Mesenchymal stem cell (in vitro differentiated cells and primary cell): ENCODE results near the gene ZNF394. TPM values are rescaled to one million over a fixed set of nuclear protein-coding genes. Genes with fewer than 3 reads are reported as not detected.
"Not testable (repeated sequence)": the region's sequence is repeated elsewhere in the genome, so short reads cannot be mapped to it uniquely, and the experiment has no call there.

ENCODE experiments used
- DNase-seq: peaks from one replicate; pipeline ENCODE4 v3.0.0-alpha.2; 2013
- H2AFZ ChIP-seq: one replicate; pipeline ENCODE4 v1.6.1; 2013; ENCODE audit warnings: low read depth, mild to moderate bottlenecking, control low read depth, inconsistent platforms, low read length, moderate library complexity
- H2AK5ac ChIP-seq: 2 replicates; pipeline ENCODE4 v1.6.1; 2013; ENCODE audit warnings: low read length, moderate library complexity, mild to moderate bottlenecking, inconsistent platforms; ENCODE audit not compliant: severe bottlenecking
- H2BK120ac ChIP-seq: one replicate; pipeline ENCODE4 v1.6.1; 2013; ENCODE audit warnings: low read depth, mild to moderate bottlenecking, inconsistent platforms, low read length, moderate library complexity
- H2BK12ac ChIP-seq, 2 experiments: one replicate each; pipeline ENCODE4 v1.6.1; 2013; ENCODE audit warnings: inconsistent platforms in 2 of 2, low read length in 2 of 2, mild to moderate bottlenecking in 2 of 2, moderate library complexity in 2 of 2, control low read depth in 1 of 2
- H2BK15ac ChIP-seq: one replicate; pipeline ENCODE4 v1.6.1; 2013; ENCODE audit warnings: mild to moderate bottlenecking, low read depth, inconsistent platforms; ENCODE audit not compliant: poor library complexity, severe bottlenecking
- H2BK5ac ChIP-seq: 2 replicates; pipeline ENCODE4 v1.6.1; 2013; ENCODE audit warnings: low read depth, mild to moderate bottlenecking, low read length, control low read depth, inconsistent platforms; ENCODE audit not compliant: poor library complexity, severe bottlenecking
- H3K14ac ChIP-seq, 2 experiments: one replicate each; pipeline ENCODE4 v1.6.1; 2013; ENCODE audit warnings: inconsistent platforms in 2 of 2, low read length in 2 of 2, control low read depth in 1 of 2, mild to moderate bottlenecking in 1 of 2, moderate library complexity in 1 of 2
- H3K18ac ChIP-seq, 2 experiments: one replicate each; pipeline ENCODE4 v1.6.1; 2013; ENCODE audit warnings: inconsistent platforms in 2 of 2, low read length in 2 of 2, control low read depth in 1 of 2, low read depth in 1 of 2, mild to moderate bottlenecking in 1 of 2
- H3K23ac ChIP-seq, 2 experiments: one replicate each; pipeline ENCODE4 v1.6.1; 2013; ENCODE audit warnings: inconsistent platforms in 2 of 2, low read length in 2 of 2, mild to moderate bottlenecking in 2 of 2, moderate library complexity in 2 of 2, control low read depth in 1 of 2
- H3K27ac ChIP-seq: 2 replicates; pipeline ENCODE4 v1.5.1; 2013; ENCODE audit warnings: mild to moderate bottlenecking, moderate library complexity, low read length, control low read depth, inconsistent platforms; ENCODE audit not compliant: poor library complexity, severe bottlenecking
- H3K27me3 ChIP-seq, 2 experiments: 2 replicates each; pipeline versions ENCODE4 v1.6.1 to v1.7.0; 2013; ENCODE audit warnings: low read length in 2 of 2, mild to moderate bottlenecking in 2 of 2, moderate library complexity in 2 of 2, control low read depth in 1 of 2, inconsistent platforms in 1 of 2; ENCODE audit not compliant: control insufficient read depth in 1 of 2, insufficient read depth in 1 of 2
- H3K36me3 ChIP-seq, 2 experiments: 2 replicates each; pipeline versions ENCODE4 v1.6.1 to v1.7.0; 2013; ENCODE audit warnings: low read length in 2 of 2, control low read depth in 1 of 2, inconsistent platforms in 1 of 2, low read depth in 1 of 2, mild to moderate bottlenecking in 1 of 2; ENCODE audit not compliant: insufficient read depth in 2 of 2, control insufficient read depth in 1 of 2
- H3K4ac ChIP-seq, 2 experiments: one replicate each; pipeline ENCODE4 v1.6.1; 2013; ENCODE audit warnings: inconsistent platforms in 2 of 2, low read length in 2 of 2, mild to moderate bottlenecking in 2 of 2, moderate library complexity in 2 of 2, control low read depth in 1 of 2, low read depth in 1 of 2
- H3K4me1 ChIP-seq: 2 replicates; pipeline ENCODE4 v1.6.1; 2013; ENCODE audit warnings: low read depth, low read length, control low read depth; ENCODE audit not compliant: control insufficient read depth, insufficient read depth
- H3K4me2 ChIP-seq: 2 replicates; pipeline ENCODE4 v1.6.1; 2013; ENCODE audit warnings: low read length, mild to moderate bottlenecking, inconsistent platforms; ENCODE audit not compliant: poor library complexity, severe bottlenecking
- H3K4me3 ChIP-seq, 2 experiments: 2 replicates each; pipeline versions ENCODE4 v1.5.1 to v1.7.0; 2013; ENCODE audit warnings: low read length in 2 of 2, mild to moderate bottlenecking in 2 of 2, control low read depth in 1 of 2, low read depth in 1 of 2; ENCODE audit not compliant: insufficient read depth in 1 of 2
- H3K79me1 ChIP-seq: replicated peaks from 2 replicates; pipeline ENCODE4 v1.6.1; 2013; ENCODE audit warnings: mild to moderate bottlenecking, control low read depth, low read length, inconsistent platforms; ENCODE audit not compliant: poor library complexity, severe bottlenecking
- H3K9ac ChIP-seq: 2 replicates; pipeline ENCODE4 v1.7.0; 2013; ENCODE audit warnings: mild to moderate bottlenecking, low read length, moderate library complexity
- H3K9me3 ChIP-seq: 2 replicates; pipeline ENCODE4 v1.7.0; 2013; ENCODE audit warnings: mild to moderate bottlenecking, low read length; ENCODE audit not compliant: control insufficient read depth
- H4K8ac ChIP-seq: one replicate; pipeline ENCODE4 v1.6.1; 2013; ENCODE audit warnings: inconsistent platforms, mild to moderate bottlenecking, low read length, moderate library complexity
- H4K91ac ChIP-seq: one replicate; pipeline ENCODE4 v1.6.1; 2013; ENCODE audit warnings: mild to moderate bottlenecking, low read length, inconsistent platforms
- WGBS: methylation state at CpG from one replicate; pipeline ENCODE4 v1.1.7; 2013; ENCODE audit warnings: mixed read lengths; 5-methylcytosine and 5-hydroxymethylcytosine counted together
- polyA plus RNA-seq, 2 experiments: library from polyadenylated mRNA; stranded (reverse); fragments of 200-250 nt; gene quantifications; one replicate each; pipeline ENCODE4 v1.2.3, GENCODE V29; 2013

The ZNF394 gene
- 10.3 TPM for polyA plus RNA-seq (2013, experiment 1 of 2)
- polyA plus RNA-seq (2013, experiment 2 of 2): 10.2 TPM

GRCh38 chr7:99499721-99500636 lies at the start of gene ZNF394:
Gene ZNF394 (minus strand): TSS chr7:99500281. CDS start chr7:99500093, 188 bp downstream.
- peaks cover 14% of the 10 kb centered on the region for H3K4me1 ChIP-seq
- peak within 1 kb of the TSS; percentile 61 to 70 for H3K18ac ChIP-seq
- H3K9me3 ChIP-seq: peaks cover under 1% of the 10 kb centered on the region
- H2BK5ac ChIP-seq: no peak within 1 kb of the TSS
- H2BK120ac ChIP-seq: no peak within 1 kb of the TSS
- peak within 1 kb of the TSS; percentile 97 for H3K9ac ChIP-seq
- DNase-seq: peak; percentile 94
- peak within 1 kb of the TSS; percentile 85 for H3K27ac ChIP-seq
- H2BK15ac ChIP-seq: no peak within 1 kb of the TSS
- H2BK12ac ChIP-seq: no peak within 1 kb of the TSS
- no peak within 1 kb of the TSS for H4K91ac ChIP-seq
- peaks cover 11 to 32% of the 10 kb centered on the region in 2 experiments for H3K36me3 ChIP-seq
- peak within 1 kb of the TSS; percentile 87 to 97 for H3K4me3 ChIP-seq
- peak within 1 kb of the TSS; percentile 60 for H2AFZ ChIP-seq
- H3K27me3 ChIP-seq: no peaks in the 10 kb centered on the region
- peak within 1 kb of the TSS in 1 of 2 experiments; percentile 53 for H3K14ac ChIP-seq
- peaks cover 9% of the 10 kb centered on the region for H3K79me1 ChIP-seq
- peak within 1 kb of the TSS; percentile 89 for H4K8ac ChIP-seq
- H3K4ac ChIP-seq: peak within 1 kb of the TSS; percentile 13 to 78
- no peak within 1 kb of the TSS for H2AK5ac ChIP-seq
- H3K4me2 ChIP-seq: peak within 1 kb of the TSS; percentile 78
- H3K23ac ChIP-seq: peak within 1 kb of the TSS in 1 of 2 experiments; percentile 79
- WGBS: under 1% methylated on average over 64 of the region's 68 CpGs

GRCh38 chr7:99549545-99549944 lies 49.5 kb upstream of the ZNF394 start:
- not testable (repeated sequence) for H3K18ac ChIP-seq, H3K4me2 ChIP-seq, H3K27ac ChIP-seq, H4K91ac ChIP-seq, H4K8ac ChIP-seq, H3K14ac ChIP-seq, H3K27me3 ChIP-seq, H3K4me1 ChIP-seq, H2AFZ ChIP-seq, H2BK12ac ChIP-seq, H2BK5ac ChIP-seq, DNase-seq, H2AK5ac ChIP-seq, H3K23ac ChIP-seq, H3K4me3 ChIP-seq, H2BK120ac ChIP-seq, H3K9ac ChIP-seq, H2BK15ac ChIP-seq, H3K4ac ChIP-seq
- Histone ChIP-seq H3K9me3 (peaks cover 20% of the 10 kb centered on the region), H3K36me3 (peaks cover 5 to 36% of the 10 kb centered on the region in 2 experiments), H3K79me1 (peaks cover 19% of the 10 kb centered on the region)
- WGBS: no CpG with 5 or more reads among the region's 2 CpGs

GRCh38 chr7:99545308-99545707 lies 45.2 kb upstream of the ZNF394 start:
- not testable (repeated sequence) for H3K4me3 ChIP-seq, H3K4me2 ChIP-seq, H2BK5ac ChIP-seq, H4K91ac ChIP-seq, H2AFZ ChIP-seq, H3K4ac ChIP-seq, H2BK12ac ChIP-seq, H3K27me3 ChIP-seq, H3K23ac ChIP-seq, H2AK5ac ChIP-seq, H3K9ac ChIP-seq, H3K4me1 ChIP-seq, H2BK120ac ChIP-seq, H3K14ac ChIP-seq, H2BK15ac ChIP-seq, DNase-seq, H3K79me1 ChIP-seq, H3K27ac ChIP-seq, H3K18ac ChIP-seq, H4K8ac ChIP-seq
- peaks cover 16 to 27% of the 10 kb centered on the region in 2 experiments for H3K36me3 ChIP-seq
- H3K9me3 ChIP-seq: peaks cover 52% of the 10 kb centered on the region
- WGBS: 95% methylated on average over 4 of the region's 5 CpGs

- 98% methylated on average over 5 of the region's 6 CpGs for WGBS
- peaks cover 16 to 25% of the 10 kb centered on the region in 2 experiments for H3K36me3 ChIP-seq
These were observed 43.8 kb upstream of the ZNF394 start for GRCh38 chr7:99543916-99544315.

More at GRCh38 chr7:99543916-99544315, 43.8 kb upstream of the ZNF394 start:
- Histone ChIP-seq H3K9me3 (peaks cover 62% of the 10 kb centered on the region), H3K4ac (no peak overlapping the region), H3K18ac (no peak overlapping the region), H3K14ac (no peak overlapping the region), H2BK12ac (no peak overlapping the region), H2BK120ac (no peak overlapping the region), H3K4me1 (no peaks in the 10 kb centered on the region), H4K8ac (no peak overlapping the region), H2AFZ (no peak overlapping the region), H2BK15ac (no peak overlapping the region), H3K27ac (no peak overlapping the region), H3K27me3 (no peaks in the 10 kb centered on the region), H3K23ac (no peak overlapping the region), H2BK5ac (no peak overlapping the region), H3K4me3 (no peak overlapping the region), H2AK5ac (no peak overlapping the region), H3K79me1 (peaks cover 4% of the 10 kb centered on the region), H3K4me2 (no peak overlapping the region), H4K91ac (no peak overlapping the region), H3K9ac (no peak overlapping the region)
- DNase-seq: no peak
